ENCODE results near the gene TSEN34.
"Not testable (repeated sequence)": the region's sequence is repeated elsewhere in the genome, so short reads cannot be mapped to it uniquely, and the experiment has no call there.

The TSEN34 gene

DNA sequence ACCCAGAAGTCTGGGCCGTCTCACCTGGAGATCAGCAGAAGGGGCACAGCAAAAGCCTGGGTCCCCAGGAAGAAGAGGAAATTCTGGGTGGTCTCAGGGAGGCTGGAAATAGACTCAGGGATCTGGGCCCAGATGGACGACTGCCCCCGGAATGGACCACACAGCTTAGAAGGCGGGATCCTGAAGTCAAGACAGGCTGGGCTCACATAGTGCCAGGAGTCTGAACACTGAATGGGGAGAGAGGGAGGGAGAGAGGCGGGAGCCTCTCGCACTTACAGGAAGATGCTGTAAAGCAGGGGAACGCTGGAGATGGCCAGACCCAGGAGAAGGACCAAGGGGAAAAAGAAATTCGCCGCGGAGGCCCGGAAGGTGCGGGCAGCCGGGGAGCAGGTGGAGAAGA lies 30.3 kb upstream of the TSEN34 start:
- DNase-seq (ENCODE audit: low read depth in 2 of 2): no peak

GRCh38 chr19:54162241-54162805 lies 28.8 kb upstream of the TSEN34 start:
- DNase-seq (ENCODE audit: low read depth in 2 of 2): peak; percentile 54 to 73

DNA sequence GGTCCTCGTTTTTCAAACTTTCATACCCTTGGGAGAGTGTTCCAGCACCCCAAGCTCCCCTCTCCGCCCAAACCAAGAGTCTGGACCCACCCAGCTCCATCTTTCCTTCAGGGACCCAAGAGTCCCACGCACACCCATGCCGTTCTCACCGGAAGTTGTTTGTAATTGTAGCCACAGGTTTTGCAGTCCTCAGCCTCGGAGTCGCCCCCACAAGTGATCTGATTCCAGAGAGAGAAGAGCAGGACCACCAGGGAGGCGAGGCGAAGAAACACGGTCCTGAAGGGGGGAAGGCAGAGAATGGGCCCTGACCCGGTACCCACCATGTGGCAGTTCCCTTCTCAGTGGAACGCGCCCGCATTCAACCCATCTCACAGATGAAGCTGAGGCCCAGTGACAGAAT lies 28.2 kb upstream of the TSEN34 start:
- no peak for DNase-seq (ENCODE audit: low read depth in 2 of 2)

GRCh38 chr19:54164369-54165068 lies 26.6 kb upstream of the TSEN34 start:
- DNase-seq (ENCODE audit: low read depth in 2 of 2): no peak

DNA sequence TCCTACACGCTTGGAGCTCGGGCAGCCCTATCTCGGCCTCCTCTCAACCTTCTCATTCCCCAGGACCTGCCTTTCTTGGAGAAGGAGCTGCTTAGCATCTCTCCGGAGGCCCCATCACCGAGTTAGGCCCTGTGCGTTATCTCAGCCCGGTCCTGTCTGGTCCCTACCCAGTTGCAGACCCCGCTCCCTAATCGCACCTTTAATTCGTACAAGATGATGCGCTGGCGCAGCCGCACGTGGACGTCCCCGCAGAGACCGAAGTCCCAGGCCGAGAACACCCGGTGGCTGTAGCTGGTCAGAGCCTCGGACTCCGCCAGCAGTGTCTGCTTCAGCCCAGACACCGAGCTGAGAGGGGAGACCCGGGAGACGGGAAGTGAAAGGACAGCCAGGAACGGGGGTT lies 25.9 kb upstream of the TSEN34 start:
- DNase-seq (ENCODE audit: low read depth in 2 of 2): no peak

- DNase-seq (ENCODE audit: low read depth in 2 of 2): peak; percentile 81 to 87
Measured at GRCh38 chr19:54168174-54168917, 22.8 kb upstream of the TSEN34 start.

DNA sequence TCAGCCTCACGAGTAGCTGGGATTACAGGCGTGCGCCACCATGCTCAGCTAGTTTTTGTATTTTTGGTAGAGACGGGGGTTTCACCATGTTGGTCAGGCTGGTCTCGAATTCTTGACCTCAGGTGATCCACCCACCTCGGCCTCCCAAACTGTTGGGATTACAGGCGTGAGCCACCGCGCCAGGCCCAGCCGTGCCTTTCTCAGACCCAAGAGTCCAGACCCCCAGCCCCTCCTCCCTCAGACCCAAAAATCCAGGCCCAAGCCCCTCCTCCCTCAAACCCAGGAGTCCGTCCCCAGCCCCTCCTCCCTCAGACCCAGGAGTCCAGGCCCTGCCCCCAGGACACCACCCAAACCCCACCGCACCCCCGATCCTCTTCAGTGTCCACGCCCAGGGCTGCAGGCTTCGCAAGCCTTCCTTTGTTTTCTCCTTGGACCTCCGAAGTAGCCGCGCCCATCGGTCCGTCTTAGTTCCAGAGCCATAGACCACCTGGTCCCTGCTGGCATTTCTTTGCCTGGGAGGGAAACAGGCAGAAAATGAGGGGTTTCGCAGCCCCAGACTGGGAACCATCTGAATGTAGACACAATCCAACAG lies 21.9 kb upstream of the TSEN34 start:
- no peak for DNase-seq (ENCODE audit: low read depth in 2 of 2)

GRCh38 chr19:54171736-54172431 lies 19.2 kb upstream of the TSEN34 start:
- not testable (repeated sequence) for DNase-seq (ENCODE audit: low read depth in 2 of 2)

DNA sequence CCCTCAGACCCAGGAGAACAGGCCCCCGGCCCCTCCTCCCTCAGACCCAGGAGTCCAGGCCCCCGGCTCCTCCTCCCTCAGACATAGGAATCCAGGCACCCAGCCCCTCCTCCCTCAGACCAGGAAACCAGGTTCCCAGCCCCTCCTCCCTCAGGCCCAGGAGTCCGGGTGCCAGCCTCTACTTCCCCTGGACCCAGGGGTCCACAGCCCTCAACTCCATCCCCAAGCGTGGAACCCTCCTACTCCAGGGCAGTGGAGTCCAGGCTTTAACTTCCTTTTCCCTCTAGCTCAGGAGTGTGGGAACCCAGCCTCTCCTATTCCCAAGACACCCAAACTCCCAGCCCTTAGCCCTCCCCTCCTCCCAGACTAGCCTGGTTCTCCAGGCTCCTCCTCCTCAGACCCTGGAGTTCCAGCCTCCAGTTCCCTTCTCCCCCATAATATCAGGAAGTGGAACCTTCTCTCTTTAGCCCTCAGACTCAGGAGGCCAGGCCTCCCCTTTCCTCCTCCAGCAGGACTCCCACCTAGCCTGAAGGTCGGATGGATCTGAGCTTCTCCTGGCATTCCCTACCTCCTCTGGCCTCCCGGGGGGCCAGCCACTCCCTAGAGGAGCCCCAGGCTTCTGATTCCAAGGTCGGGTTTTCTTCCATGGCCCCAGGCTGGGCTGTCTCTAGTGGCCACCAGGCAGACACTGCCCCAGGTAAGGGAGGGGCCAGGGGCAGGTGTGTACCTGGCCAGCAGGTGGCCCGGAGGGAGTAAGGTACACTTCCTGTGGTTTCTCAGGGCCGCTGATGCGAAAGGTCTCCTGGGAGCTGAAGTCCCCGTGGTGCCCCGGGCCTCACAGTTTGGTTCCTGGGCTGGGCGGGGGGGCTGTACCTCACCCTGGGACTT lies 18.4 kb upstream of the TSEN34 start, which contains the start of gene TMC4:
Gene TMC4, minus strand, starts transcription at position 690 of the 888 bp plus-strand sequence. Its CDS starts 43 bp downstream, at position 647.
- DNase-seq (ENCODE audit: low read depth in 2 of 2): no peak

DNA sequence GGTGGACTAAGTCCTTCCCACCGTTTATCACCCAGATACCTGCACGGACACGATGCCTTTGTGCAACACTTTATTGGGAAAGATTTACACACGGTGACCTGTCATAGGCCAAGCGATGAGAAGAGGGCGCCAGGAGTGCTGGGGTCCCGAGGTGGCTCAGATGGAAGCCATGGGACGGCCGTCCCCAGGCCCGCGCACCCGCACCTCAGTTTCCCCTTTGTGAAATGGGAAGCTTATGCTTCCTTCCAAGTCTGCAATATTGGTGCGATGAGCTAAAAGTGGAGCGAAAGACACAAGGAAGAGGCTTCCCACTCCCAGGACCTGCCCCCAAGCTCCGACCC lies 17.8 kb upstream of the TSEN34 start:
- DNase-seq (ENCODE audit: low read depth in 2 of 2): no peak

GRCh38 chr19:54173951-54174834 lies 16.9 kb upstream of the TSEN34 start:
- no peak for DNase-seq (ENCODE audit: low read depth in 2 of 2)

DNA sequence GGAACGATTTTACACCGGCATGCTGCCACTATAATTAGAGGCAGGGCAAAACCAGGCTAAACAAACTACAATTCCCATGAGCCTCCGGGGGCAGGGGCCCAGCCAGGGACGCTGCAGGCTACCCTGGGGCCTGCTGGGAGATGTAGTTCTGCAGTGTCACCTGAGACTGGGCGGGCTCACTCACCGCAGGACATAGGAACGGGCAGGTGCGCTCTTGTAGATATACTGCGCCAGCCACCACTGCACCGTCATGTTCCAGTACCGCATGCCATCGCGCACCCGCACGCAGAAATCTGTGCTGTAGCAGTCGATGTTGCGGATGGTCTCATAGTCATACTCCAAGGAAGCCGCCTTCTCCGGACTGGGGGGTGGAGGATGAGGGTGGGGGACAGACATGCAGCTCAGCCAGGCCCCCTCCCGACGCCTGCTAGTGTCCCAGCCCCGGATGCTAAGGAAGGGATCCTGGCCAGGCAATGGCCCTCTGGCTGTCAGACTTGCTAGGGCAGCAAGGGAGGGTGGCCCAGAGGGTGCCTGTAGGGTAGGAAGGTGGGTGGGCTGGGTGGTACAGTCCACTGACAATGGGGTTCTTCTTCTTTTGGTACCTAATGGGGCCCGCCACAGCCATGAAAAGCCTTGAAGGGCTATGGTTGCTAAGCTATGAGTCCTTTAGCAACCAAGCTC lies 12.4 kb upstream of the TSEN34 start:
- no peak for DNase-seq (ENCODE audit: low read depth in 2 of 2)

DNA sequence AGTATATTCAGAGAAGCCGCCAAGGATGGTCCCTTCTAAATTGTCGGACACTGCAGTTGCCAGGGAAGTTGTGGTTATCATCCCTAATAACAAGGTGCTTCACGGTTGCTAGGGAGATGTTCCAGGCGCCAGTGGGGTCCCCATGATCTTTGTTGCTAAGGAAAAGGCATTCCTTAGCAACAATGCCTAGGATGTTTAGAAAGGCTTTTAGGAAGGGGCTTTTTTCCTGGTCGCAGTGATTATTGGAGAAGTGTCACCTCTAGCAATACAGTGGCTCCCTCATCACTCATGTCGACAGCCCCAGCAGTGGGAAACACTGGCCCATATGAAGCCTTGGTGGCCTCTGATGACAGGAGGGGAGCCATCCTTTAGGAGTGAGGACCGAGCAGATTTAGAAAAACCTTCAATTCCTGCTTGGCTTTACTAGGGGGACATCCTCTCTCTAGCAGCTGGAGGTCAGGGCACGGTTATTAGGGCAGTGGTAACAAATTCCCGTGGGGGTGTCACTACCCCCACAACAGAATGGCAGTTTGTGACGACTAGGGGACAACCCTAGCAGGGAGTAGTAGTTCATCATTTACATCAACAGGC lies 11.8 kb upstream of the TSEN34 start:
- no peak for DNase-seq (ENCODE audit: low read depth in 2 of 2)

- no peak for DNase-seq (ENCODE audit: low read depth in 2 of 2)
Measured at GRCh38 chr19:54179921-54180461, 11.1 kb upstream of the TSEN34 start.

DNA sequence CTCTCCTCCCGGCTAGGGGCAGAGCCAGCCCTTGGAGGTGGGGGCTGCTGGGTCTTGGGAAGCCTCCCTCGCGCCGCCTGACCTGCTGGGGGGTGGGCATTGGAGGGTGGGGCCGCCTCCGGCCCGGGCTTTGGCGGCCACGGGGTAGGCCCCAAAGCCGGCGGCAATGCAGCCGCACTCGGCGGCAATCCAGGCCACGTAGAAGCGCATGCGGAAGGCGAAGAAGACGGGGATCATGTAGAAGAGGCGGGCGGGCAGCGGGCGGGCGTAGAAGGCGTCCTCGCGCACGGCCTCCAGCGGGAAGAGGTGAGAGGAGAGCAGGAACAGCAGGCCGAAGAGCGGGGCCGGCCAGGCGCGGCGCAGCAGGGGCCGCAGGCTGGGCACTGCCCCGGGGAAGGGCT lies 10.4 kb upstream of the TSEN34 start:
- no peak for DNase-seq (ENCODE audit: low read depth in 2 of 2)

GRCh38 chr19:54181894-54182293 lies 9.2 kb upstream of the TSEN34 start:
- not testable (repeated sequence) for DNase-seq (ENCODE audit: low read depth in 2 of 2)

- no peak for DNase-seq (ENCODE audit: low read depth in 2 of 2)
Measured at GRCh38 chr19:54183431-54183830, 7.7 kb upstream of the TSEN34 start.

GRCh38 chr19:54186351-54186750 lies 4.8 kb upstream of the TSEN34 start:
- DNase-seq (ENCODE audit: low read depth in 2 of 2): no peak

GRCh38 chr19:54186934-54187381 lies 4.2 kb upstream of the TSEN34 start:
- DNase-seq (ENCODE audit: low read depth in 2 of 2): no peak

Measured in stimulated activated CD8-positive, alpha-beta memory T cell treated with anti-CD3 and anti-CD28 coated beads, Interleukin-2, amount 100 ng/mL, for 1 hour (primary cell).